ENCODE results near the gene IPPK. TPM values are rescaled to one million over a fixed set of nuclear protein-coding genes. Genes with fewer than 3 reads are reported as not detected.

IPPK gene
- total and polyA plus RNA-seq, 2 of the 8 experiments (the other 6 are each of a cell fraction or from before 2014, with no cell fraction given), result 10.5 to 13.6 TPM

DNA sequence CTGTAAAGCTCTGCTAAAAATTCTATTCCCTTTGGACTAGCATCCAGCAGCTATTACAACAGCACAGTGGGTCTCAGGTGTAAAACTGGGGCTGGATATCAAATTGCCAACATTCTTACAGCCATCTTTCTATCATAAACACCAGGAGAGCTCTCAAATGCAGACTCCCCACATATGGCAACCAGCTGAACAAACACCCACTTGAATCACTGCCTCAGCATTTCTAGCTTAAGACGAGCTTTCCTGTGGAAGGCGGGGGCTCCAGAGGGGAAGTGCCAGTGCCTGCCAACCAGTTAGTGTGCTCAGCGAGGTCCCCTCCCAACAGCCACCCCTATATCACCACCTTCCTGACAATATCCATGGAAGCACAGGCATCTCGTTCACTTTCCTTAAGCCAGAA, 62.2 kb downstream of the IPPK start (continued):
- TF ChIP-seq, protein P1, sequence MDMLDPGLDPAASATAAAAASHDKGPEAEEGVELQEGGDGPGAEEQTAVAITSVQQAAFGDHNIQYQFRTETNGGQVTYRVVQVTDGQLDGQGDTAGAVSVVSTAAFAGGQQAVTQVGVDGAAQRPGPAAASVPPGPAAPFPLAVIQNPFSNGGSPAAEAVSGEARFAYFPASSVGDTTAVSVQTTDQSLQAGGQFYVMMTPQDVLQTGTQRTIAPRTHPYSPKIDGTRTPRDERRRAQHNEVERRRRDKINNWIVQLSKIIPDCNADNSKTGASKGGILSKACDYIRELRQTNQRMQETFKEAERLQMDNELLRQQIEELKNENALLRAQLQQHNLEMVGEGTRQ (IDR thresholded peaks at IDR 0.05; ENCODE audit: low read length), result no peak
- TF ChIP-seq ATF3 (IDR thresholded peaks at IDR 0.05; ENCODE audit: insufficient read depth, low read depth, low read length), result no peak
- TF ChIP-seq MAFK (IDR thresholded peaks at IDR 0.05; ENCODE audit: low read depth, low read length), result no peak
- TF ChIP-seq EP300 (IDR thresholded peaks at IDR 0.05; ENCODE audit: borderline replicate concordance in 1 of 2, low read depth in 2 of 2, low read length in 2 of 2), result no peak

Measured in H1 (cell line).